T-helper 1 cell treated with Interleukin-12 subunit alpha and Interleukin-12 subunit beta and Interleukin-4 antibody, amounts not matched to agents 30 ng/mL and 1 ng/mL, for 36 hours (primary cell): ENCODE results near the gene RGPD8. TPM values are rescaled to one million over a fixed set of nuclear protein-coding genes. Genes with fewer than 3 reads are reported as not detected.
"Not testable (repeated sequence)": the region's sequence is repeated elsewhere in the genome, so short reads cannot be mapped to it uniquely, and the experiment has no call there.

Experiments
- intact Hi-C: fragments of 100-400 bp; cut with micrococcal nuclease; formaldehyde crosslinking; loops from one replicate; pipeline ENCODE4 v1.15.1; 2024
- total RNA-seq: library from RNA; stranded (reverse); gene quantifications from 2 replicates; pipeline ENCODE4 v1.2.3, GENCODE V29; 2022

The RGPD8 gene
- total RNA-seq, 1 donor from 2014 or later: 9.9 TPM

- intact Hi-C loops: not testable (repeated sequence)
Measured at GRCh38 chr2:112435716-112436431, 2.4 kb upstream of the RGPD8 start.

- intact Hi-C loops: loop anchor here (5.0 kb wide), 2 partner anchors 253 to 548 kb away; no protein-coding TSS in a partner anchor
Measured at GRCh38 chr2:112434890-112435715, 1.7 kb upstream of the RGPD8 start.

- intact Hi-C loops: loop anchor here (1.0 to 5.0 kb wide), 7 partner anchors 49 to 547 kb away; partner anchors contain the start of genes CHCHD5, TMEM87B and TTL
Measured at GRCh38 chr2:112433932-112434730, 686 bp upstream of the RGPD8 start.

- intact Hi-C loops: loop anchor here (1.0 to 5.0 kb wide), 7 partner anchors 50 to 546 kb away; partner anchors contain the start of genes CHCHD5, TMEM87B and TTL
Measured at GRCh38 chr2:112432735-112433479, 538 bp downstream of the RGPD8 start.

- intact Hi-C loops: loop anchor here (2.0 to 5.0 kb wide), 4 partner anchors 50 to 545 kb away; partner anchors contain the start of genes TMEM87B and TTL
Measured at GRCh38 chr2:112432390-112432734, 1.1 kb downstream of the RGPD8 start.

GRCh38 chr2:112431587-112432295 is 1.7 kb downstream of the RGPD8 start:
- intact Hi-C loops: loop anchor here (2.0 to 5.0 kb wide), 4 partner anchors 51 to 544 kb away; partner anchors contain the start of genes TMEM87B and TTL

GRCh38 chr2:112424553-112424952 is 8.9 kb downstream of the RGPD8 start:
- intact Hi-C loops: not testable (repeated sequence)

- intact Hi-C loops: not testable (repeated sequence)
Measured at GRCh38 chr2:112416860-112417259, 16.6 kb downstream of the RGPD8 start.

- intact Hi-C loops: not testable (repeated sequence)
Measured at GRCh38 chr2:112360055-112360454, 73.4 kb downstream of the RGPD8 start.

GRCh38 chr2:112354335-112354734 is 79.1 kb downstream of the RGPD8 start:
- intact Hi-C loops: not testable (repeated sequence)

GRCh38 chr2:112352809-112353603 is 80.4 kb downstream of the RGPD8 start:
- intact Hi-C loops: not testable (repeated sequence)

- intact Hi-C loops: not testable (repeated sequence)
Measured at GRCh38 chr2:112352292-112352691, 81.2 kb downstream of the RGPD8 start.

- intact Hi-C loops: no loop called here
Measured at GRCh38 chr2:112345030-112346027, 88.1 kb downstream of the RGPD8 start.

- intact Hi-C loops: no loop called here
Measured at GRCh38 chr2:112343827-112344585, 89.4 kb downstream of the RGPD8 start.

- intact Hi-C loops: no loop called here
Measured at GRCh38 chr2:112342067-112342550, 91.3 kb downstream of the RGPD8 start.

GRCh38 chr2:112340475-112341267 is 92.8 kb downstream of the RGPD8 start:
- intact Hi-C loops: no loop called here
